ENCODE results near the gene KCNJ15. TPM values are rescaled to one million over a fixed set of nuclear protein-coding genes. Genes with fewer than 3 reads are reported as not detected.

KCNJ15 gene
- total RNA-seq, 2 donors from 2014 or later: not detected

- Histone ChIP-seq H3K9ac (ENCODE audit: extremely low read depth, low read length, poor library complexity, severe bottlenecking) (no peak overlapping the region), H3K27ac (ENCODE audit: low read depth, low read length) (no peak overlapping the region), H3K27me3 (ENCODE audit: control insufficient read depth, insufficient read depth, low read length, poor library complexity, severe bottlenecking) (no peaks in the 10 kb centered on the region), H3K9me3 (ENCODE audit: control insufficient read depth, low read length) (no peaks in the 10 kb centered on the region), H3K4me1 (ENCODE audit: control insufficient read depth, insufficient read depth, low read length) (no peaks in the 10 kb centered on the region), H3K4me3 (ENCODE audit: low read length) (no peak overlapping the region), H3K36me3 (ENCODE audit: control insufficient read depth, insufficient read depth, low read length) (no peaks in the 10 kb centered on the region)
- no peak for DNase-seq
- 92 to 100% methylated on average over 3 of the region's 3 CpGs for WGBS, 2 experiments (ENCODE audit: insufficient coverage in 1 of 2, insufficient read length in 1 of 2)
- H3K36me3 Mint-ChIP-seq (ENCODE audit: low read depth): no peaks in the 10 kb centered on the region
- TF ChIP-seq, protein P1, sequence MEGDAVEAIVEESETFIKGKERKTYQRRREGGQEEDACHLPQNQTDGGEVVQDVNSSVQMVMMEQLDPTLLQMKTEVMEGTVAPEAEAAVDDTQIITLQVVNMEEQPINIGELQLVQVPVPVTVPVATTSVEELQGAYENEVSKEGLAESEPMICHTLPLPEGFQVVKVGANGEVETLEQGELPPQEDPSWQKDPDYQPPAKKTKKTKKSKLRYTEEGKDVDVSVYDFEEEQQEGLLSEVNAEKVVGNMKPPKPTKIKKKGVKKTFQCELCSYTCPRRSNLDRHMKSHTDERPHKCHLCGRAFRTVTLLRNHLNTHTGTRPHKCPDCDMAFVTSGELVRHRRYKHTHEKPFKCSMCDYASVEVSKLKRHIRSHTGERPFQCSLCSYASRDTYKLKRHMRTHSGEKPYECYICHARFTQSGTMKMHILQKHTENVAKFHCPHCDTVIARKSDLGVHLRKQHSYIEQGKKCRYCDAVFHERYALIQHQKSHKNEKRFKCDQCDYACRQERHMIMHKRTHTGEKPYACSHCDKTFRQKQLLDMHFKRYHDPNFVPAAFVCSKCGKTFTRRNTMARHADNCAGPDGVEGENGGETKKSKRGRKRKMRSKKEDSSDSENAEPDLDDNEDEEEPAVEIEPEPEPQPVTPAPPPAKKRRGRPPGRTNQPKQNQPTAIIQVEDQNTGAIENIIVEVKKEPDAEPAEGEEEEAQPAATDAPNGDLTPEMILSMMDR (conservative IDR thresholded peaks at IDR 0.05): no peak
- no peak overlapping the region for H3K4me3 Mint-ChIP-seq
- H3K27me3 Mint-ChIP-seq (ENCODE audit: insufficient read depth): peaks cover 2% of the 10 kb centered on the region
- no peaks in the 10 kb centered on the region for H3K9me3 Mint-ChIP-seq
- H3K27ac Mint-ChIP-seq: no peak overlapping the region
- no peaks in the 10 kb centered on the region for H3K4me1 Mint-ChIP-seq
Measured at GRCh38 chr21:38282921-38283320, 26.1 kb downstream of the KCNJ15 start.

GRCh38 chr21:38284216-38284615 lies 27.4 kb downstream of the KCNJ15 start:
- Mint-ChIP-seq H3K36me3 (ENCODE audit: low read depth) (no peaks in the 10 kb centered on the region), H3K27me3 (ENCODE audit: insufficient read depth) (peaks cover 3% of the 10 kb centered on the region), H3K4me1 (no peaks in the 10 kb centered on the region), H3K9me3 (no peaks in the 10 kb centered on the region), H3K27ac (no peak overlapping the region), H3K4me3 (no peak overlapping the region)
- Histone ChIP-seq H3K27me3 (ENCODE audit: control insufficient read depth, insufficient read depth, low read length, poor library complexity, severe bottlenecking) (no peaks in the 10 kb centered on the region), H3K27ac (ENCODE audit: low read depth, low read length) (no peak overlapping the region), H3K4me1 (ENCODE audit: control insufficient read depth, insufficient read depth, low read length) (no peaks in the 10 kb centered on the region), H3K9ac (ENCODE audit: extremely low read depth, low read length, poor library complexity, severe bottlenecking) (no peak overlapping the region), H3K4me3 (ENCODE audit: low read length) (no peak overlapping the region), H3K36me3 (ENCODE audit: control insufficient read depth, insufficient read depth, low read length) (no peaks in the 10 kb centered on the region), H3K9me3 (ENCODE audit: control insufficient read depth, low read length) (no peaks in the 10 kb centered on the region)
- 90 to 92% methylated on average over 6 of the region's 6 CpGs for WGBS, 2 experiments (ENCODE audit: insufficient coverage in 1 of 2, insufficient read length in 1 of 2)
- TF ChIP-seq, protein P1 (conservative IDR thresholded peaks at IDR 0.05): no peak
- no peak for DNase-seq

DNA sequence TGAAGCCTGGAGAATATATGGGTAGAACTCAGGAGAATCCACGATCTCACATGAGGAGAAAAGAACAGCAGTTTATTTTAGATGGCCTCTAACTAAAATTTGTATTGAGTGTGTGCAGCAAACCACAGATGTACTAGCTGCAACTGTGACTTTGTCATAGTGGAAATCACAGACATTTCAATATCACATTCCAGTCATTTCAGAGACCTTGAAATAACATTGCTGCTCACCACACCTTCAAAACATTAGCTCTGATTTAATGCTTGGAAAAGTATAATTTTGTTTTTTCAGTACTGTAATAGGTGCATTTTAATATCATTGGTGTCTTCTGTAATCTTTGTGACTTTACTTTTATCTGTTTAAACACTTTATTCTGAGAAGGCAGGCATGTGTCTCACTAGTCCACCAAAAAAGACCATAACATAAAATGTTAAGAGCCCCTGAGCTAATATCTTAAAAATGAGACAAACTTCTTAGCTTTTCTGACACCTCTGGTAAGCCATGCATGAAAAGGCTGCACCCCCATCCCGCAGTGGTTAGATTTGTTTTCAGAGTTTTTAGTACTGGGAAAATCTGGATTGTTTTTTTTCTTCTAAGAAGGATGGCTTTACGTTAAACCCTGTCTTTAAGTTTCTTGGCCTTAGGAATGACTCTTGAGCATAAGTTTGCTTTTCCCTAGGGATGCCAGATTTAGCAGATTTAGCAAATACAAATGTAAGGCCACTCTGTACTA lies 30.1 kb downstream of the KCNJ15 start:
- Histone ChIP-seq H3K4me3 (ENCODE audit: low read length) (no peak overlapping the region), H3K36me3 (ENCODE audit: control insufficient read depth, insufficient read depth, low read length) (no peaks in the 10 kb centered on the region), H3K9ac (ENCODE audit: extremely low read depth, low read length, poor library complexity, severe bottlenecking) (no peak overlapping the region), H3K27ac (ENCODE audit: low read depth, low read length) (no peak overlapping the region), H3K27me3 (ENCODE audit: control insufficient read depth, insufficient read depth, low read length, poor library complexity, severe bottlenecking) (peaks cover 13% of the 10 kb centered on the region), H3K4me1 (ENCODE audit: control insufficient read depth, insufficient read depth, low read length) (no peaks in the 10 kb centered on the region), H3K9me3 (ENCODE audit: control insufficient read depth, low read length) (no peaks in the 10 kb centered on the region)
- H3K27ac Mint-ChIP-seq: no peak overlapping the region
- DNase-seq: no peak
- whole genome bisulfite sequencing, 2 experiments (ENCODE audit: insufficient coverage in 1 of 2, insufficient read length in 1 of 2): 91% methylated on average over 3 of the region's 3 CpGs; no CpG with 5 or more reads in 1 of the 2 experiments
- no peaks in the 10 kb centered on the region for H3K36me3 Mint-ChIP-seq (ENCODE audit: low read depth)
- TF ChIP-seq, protein P1 (conservative IDR thresholded peaks at IDR 0.05): no peak
- no peak overlapping the region for H3K4me3 Mint-ChIP-seq
- peaks cover 2% of the 10 kb centered on the region for H3K4me1 Mint-ChIP-seq
- H3K9me3 Mint-ChIP-seq: no peaks in the 10 kb centered on the region
- H3K27me3 Mint-ChIP-seq (ENCODE audit: insufficient read depth): peaks cover 14% of the 10 kb centered on the region

Measured in endodermal cell (in vitro differentiated cells).